PFSK-1 (cell line): Measurements from ENCODE around the gene MEGF11.

Experiments used
- POLR2AphosphoS5 ChIP-seq: IDR thresholded peaks from 2 replicates; pipeline ENCODE4 v1.6.1; 2012; ENCODE audit warnings: low read depth, mild to moderate bottlenecking, control low read depth, low read length, moderate library complexity
- TAF1 ChIP-seq: IDR thresholded peaks from 2 replicates; pipeline ENCODE4 v1.6.1; 2012; ENCODE audit warnings: low read length, control low read depth, borderline replicate concordance; ENCODE audit not compliant: insufficient read depth
- TF ChIP-seq, protein P1 (sequence below), 2 experiments: IDR thresholded peaks; 2 replicates each; pipeline versions ENCODE4 v1.6.1 to v1.8.0; 2011 to 2012; ENCODE audit warnings: low read depth in 2 of 2, low read length in 2 of 2, control low read depth in 1 of 2, inconsistent platforms in 1 of 2, mild to moderate bottlenecking in 1 of 2, moderate library complexity in 1 of 2; ENCODE audit not compliant: insufficient read depth in 1 of 2

GRCh38 chr15:66190746-66191145 is 62.8 kb downstream of the MEGF11 start:
- TF ChIP-seq, protein P1, sequence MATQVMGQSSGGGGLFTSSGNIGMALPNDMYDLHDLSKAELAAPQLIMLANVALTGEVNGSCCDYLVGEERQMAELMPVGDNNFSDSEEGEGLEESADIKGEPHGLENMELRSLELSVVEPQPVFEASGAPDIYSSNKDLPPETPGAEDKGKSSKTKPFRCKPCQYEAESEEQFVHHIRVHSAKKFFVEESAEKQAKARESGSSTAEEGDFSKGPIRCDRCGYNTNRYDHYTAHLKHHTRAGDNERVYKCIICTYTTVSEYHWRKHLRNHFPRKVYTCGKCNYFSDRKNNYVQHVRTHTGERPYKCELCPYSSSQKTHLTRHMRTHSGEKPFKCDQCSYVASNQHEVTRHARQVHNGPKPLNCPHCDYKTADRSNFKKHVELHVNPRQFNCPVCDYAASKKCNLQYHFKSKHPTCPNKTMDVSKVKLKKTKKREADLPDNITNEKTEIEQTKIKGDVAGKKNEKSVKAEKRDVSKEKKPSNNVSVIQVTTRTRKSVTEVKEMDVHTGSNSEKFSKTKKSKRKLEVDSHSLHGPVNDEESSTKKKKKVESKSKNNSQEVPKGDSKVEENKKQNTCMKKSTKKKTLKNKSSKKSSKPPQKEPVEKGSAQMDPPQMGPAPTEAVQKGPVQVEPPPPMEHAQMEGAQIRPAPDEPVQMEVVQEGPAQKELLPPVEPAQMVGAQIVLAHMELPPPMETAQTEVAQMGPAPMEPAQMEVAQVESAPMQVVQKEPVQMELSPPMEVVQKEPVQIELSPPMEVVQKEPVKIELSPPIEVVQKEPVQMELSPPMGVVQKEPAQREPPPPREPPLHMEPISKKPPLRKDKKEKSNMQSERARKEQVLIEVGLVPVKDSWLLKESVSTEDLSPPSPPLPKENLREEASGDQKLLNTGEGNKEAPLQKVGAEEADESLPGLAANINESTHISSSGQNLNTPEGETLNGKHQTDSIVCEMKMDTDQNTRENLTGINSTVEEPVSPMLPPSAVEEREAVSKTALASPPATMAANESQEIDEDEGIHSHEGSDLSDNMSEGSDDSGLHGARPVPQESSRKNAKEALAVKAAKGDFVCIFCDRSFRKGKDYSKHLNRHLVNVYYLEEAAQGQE (IDR thresholded peaks at IDR 0.05; ENCODE audit: insufficient read depth in 1 of 2, low read depth in 2 of 2, low read length in 2 of 2) = no peak
- no peak for TF ChIP-seq TAF1
- TF ChIP-seq POLR2AphosphoS5 = no peak
